Mesothelial cell of epicardium (in vitro differentiated cells): ENCODE results near the gene MVB12B. TPM values are rescaled to one million over a fixed set of nuclear protein-coding genes. Genes with fewer than 3 reads are reported as not detected.

ENCODE experiments used
- DNase-seq, 2 experiments: peaks; one replicate each; pipeline ENCODE4 v3.0.0; 2021; ENCODE audit warnings: low spot score in 2 of 2; ENCODE audit not compliant: unreplicated experiment in 2 of 2
- H3K27ac Mint-ChIP-seq: 2 replicates; pipeline ENCODE4 v1.8.0; 2021; ENCODE audit warnings: mixed read lengths
- H3K27me3 Mint-ChIP-seq: 2 replicates; pipeline ENCODE4 v1.8.0; 2021; ENCODE audit warnings: low read depth, mixed read lengths
- H3K36me3 Mint-ChIP-seq: 2 replicates; pipeline ENCODE4 v1.8.0; 2021; ENCODE audit warnings: mixed read lengths
- H3K4me1 Mint-ChIP-seq: 2 replicates; pipeline ENCODE4 v1.8.0; 2021; ENCODE audit warnings: mixed read lengths
- H3K4me3 Mint-ChIP-seq: 2 replicates; pipeline ENCODE4 v1.8.0; 2021; ENCODE audit warnings: mild to moderate bottlenecking, moderate library complexity, mixed read lengths
- H3K9me3 Mint-ChIP-seq: 2 replicates; pipeline ENCODE4 v1.8.0; 2021; ENCODE audit warnings: mixed read lengths
- CTCF ChIP-seq: fragments of 200-600 bp; sonication (generic); IDR thresholded peaks from one replicate; pipeline ENCODE4 v1.5.0; 2021; ENCODE audit warnings: antibody characterized with exemption; ENCODE audit not compliant: unreplicated experiment
- total RNA-seq: library from RNA; stranded (reverse); gene quantifications from 3 replicates; pipeline ENCODE4 v1.2.1, GENCODE V29; 2021

Gene MVB12B
- total RNA-seq, 1 donor from 2014 or later = 43.7 TPM

GRCh38 chr9:126304971-126305320 lies 21.7 kb upstream of the MVB12B start:
- Mint-ChIP-seq H3K27me3 (no peaks in the 10 kb centered on the region), H3K36me3 (no peaks in the 10 kb centered on the region), H3K9me3 (no peaks in the 10 kb centered on the region), H3K4me3 (no peak overlapping the region), H3K27ac (no peak overlapping the region), H3K4me1 (peaks cover 3% of the 10 kb centered on the region)
- TF ChIP-seq CTCF = no peak
- DNase-seq = no peak

- Mint-ChIP-seq H3K4me1 (peaks cover 3% of the 10 kb centered on the region), H3K27ac (no peak overlapping the region), H3K4me3 (no peak overlapping the region), H3K36me3 (no peaks in the 10 kb centered on the region), H3K9me3 (no peaks in the 10 kb centered on the region), H3K27me3 (no peaks in the 10 kb centered on the region)
- peak in 1 of 2 experiments; percentile 7 for DNase-seq
- TF ChIP-seq CTCF = no peak
Observed at GRCh38 chr9:126306071-126306647, 20.5 kb upstream of the MVB12B start.

- TF ChIP-seq CTCF = no peak
- H3K36me3 Mint-ChIP-seq = no peaks in the 10 kb centered on the region
- no peak overlapping the region for H3K4me3 Mint-ChIP-seq
- no peaks in the 10 kb centered on the region for H3K27me3 Mint-ChIP-seq
- no peak overlapping the region for H3K27ac Mint-ChIP-seq
- peak in 1 of 2 experiments; percentile 9 for DNase-seq
- H3K4me1 Mint-ChIP-seq = peaks cover 3% of the 10 kb centered on the region
- no peaks in the 10 kb centered on the region for H3K9me3 Mint-ChIP-seq
Observed at GRCh38 chr9:126307322-126308061, 19.1 kb upstream of the MVB12B start.

GRCh38 chr9:126309427-126310189 lies 17.0 kb upstream of the MVB12B start:
- Mint-ChIP-seq H3K4me3 (no peak overlapping the region), H3K4me1 (peaks cover 3% of the 10 kb centered on the region), H3K27ac (no peak overlapping the region), H3K36me3 (no peaks in the 10 kb centered on the region), H3K9me3 (no peaks in the 10 kb centered on the region), H3K27me3 (no peaks in the 10 kb centered on the region)
- peak in 1 of 2 experiments; percentile 31 for DNase-seq
- TF ChIP-seq CTCF = no peak

- no peaks in the 10 kb centered on the region for H3K36me3 Mint-ChIP-seq
- peaks cover 11% of the 10 kb centered on the region for H3K9me3 Mint-ChIP-seq
- DNase-seq = no peak
- H3K27ac Mint-ChIP-seq = no peak overlapping the region
- TF ChIP-seq CTCF = no peak
- no peak overlapping the region for H3K4me3 Mint-ChIP-seq
- H3K27me3 Mint-ChIP-seq = no peaks in the 10 kb centered on the region
- no peaks in the 10 kb centered on the region for H3K4me1 Mint-ChIP-seq
Observed at GRCh38 chr9:126312584-126313551, 13.8 kb upstream of the MVB12B start.
